ENCODE measurements around the gene AKAP1.

AKAP1 gene

GRCh38 chr17:57107498-57108101, 22.6 kb downstream of the AKAP1 start:
- no peak for DNase-seq

GRCh38 chr17:57108671-57109392, 23.8 kb downstream of the AKAP1 start:
- no peak for DNase-seq

DNA sequence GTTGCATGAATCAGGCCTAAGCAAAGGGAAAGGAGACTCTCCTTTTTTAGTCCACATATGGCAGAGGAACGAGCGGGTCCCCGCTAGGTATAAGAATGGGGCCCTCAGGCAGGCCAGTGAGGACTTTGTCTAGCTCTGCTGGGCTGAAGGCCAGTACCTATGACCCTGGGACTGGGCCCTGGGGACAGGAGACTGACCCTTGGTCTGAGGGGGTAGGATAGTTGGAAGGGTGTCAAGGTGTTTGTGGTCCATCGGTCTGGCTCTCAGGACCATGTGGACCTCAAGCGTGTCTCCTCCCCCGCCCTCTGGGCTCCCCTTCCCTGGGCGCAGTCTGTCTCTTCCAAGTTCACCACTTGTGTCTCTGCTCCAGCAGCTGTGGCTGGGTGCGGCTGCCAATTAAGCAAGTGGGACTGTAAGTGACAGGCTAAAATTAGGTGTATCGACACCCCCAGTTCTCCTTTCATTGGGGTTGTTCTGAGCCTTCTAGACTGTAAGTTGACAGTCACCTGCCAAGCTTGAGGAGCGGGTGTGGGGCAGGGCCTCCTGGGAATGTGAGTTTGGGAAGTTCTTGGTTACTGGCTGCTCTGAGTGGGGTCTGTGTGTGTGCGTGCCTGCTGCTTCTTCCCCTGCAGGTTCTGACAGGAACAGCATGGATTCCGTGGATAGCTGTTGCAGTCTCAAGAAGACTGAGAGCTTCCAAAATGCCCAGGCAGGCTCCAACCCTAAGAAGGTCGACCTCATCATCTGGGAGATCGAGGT, 24.5 kb downstream of the AKAP1 start:
- DNase-seq = no peak

DNA sequence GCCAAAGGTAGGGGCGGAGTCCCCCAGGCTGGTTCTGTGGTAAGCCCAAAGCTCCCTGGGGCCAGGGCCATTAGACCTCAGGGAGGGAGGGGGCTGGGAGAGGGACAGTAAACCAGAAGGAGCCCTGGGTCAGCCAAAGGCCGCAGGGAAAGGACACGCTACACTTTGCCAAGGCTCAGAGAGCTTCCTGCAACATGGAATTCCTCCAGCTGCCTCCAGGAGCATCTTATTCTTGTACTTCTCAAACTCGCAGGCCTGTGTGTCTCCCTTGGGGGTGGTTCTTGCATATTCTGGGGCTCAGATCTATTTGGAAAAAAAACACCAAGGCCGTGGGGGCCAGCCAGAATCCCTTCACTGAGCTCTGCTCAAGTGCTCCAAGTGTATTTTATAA, 25.1 kb downstream of the AKAP1 start:
- DNase-seq = no peak

- no peak for DNase-seq
Observed at GRCh38 chr17:57110579-57111325, 25.7 kb downstream of the AKAP1 start.

GRCh38 chr17:57111386-57111785, 26.3 kb downstream of the AKAP1 start:
- DNase-seq = no peak

DNA sequence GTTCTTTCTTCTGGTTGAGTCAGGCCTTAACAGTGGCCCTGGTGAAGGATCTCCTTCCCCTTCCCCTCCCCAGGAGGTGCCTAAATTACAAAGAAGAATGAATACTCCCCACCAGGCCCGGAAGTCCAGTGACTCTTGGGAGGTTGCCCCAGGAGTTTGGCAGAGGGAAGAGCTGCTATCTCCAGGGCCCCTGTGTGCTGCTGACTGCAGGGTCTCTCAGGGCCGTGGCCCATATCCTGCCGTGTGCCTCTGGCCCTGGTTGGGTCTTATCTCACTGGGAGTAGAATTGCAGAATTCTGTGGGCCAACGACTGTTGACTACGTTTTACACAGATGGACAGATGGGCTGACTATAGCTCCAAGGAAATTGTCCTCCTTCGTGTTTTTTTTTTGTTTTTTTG, 28.0 kb downstream of the AKAP1 start:
- no peak for DNase-seq

GRCh38 chr17:57113656-57114055, 28.6 kb downstream of the AKAP1 start:
- DNase-seq = no peak

GRCh38 chr17:57114085-57114673, 29.1 kb downstream of the AKAP1 start:
- DNase-seq = peak; percentile 53

GRCh38 chr17:57115377-57115776, 30.3 kb downstream of the AKAP1 start:
- DNase-seq = no peak

- no peak for DNase-seq
Observed at GRCh38 chr17:57115916-57116315, 30.9 kb downstream of the AKAP1 start.

DNA sequence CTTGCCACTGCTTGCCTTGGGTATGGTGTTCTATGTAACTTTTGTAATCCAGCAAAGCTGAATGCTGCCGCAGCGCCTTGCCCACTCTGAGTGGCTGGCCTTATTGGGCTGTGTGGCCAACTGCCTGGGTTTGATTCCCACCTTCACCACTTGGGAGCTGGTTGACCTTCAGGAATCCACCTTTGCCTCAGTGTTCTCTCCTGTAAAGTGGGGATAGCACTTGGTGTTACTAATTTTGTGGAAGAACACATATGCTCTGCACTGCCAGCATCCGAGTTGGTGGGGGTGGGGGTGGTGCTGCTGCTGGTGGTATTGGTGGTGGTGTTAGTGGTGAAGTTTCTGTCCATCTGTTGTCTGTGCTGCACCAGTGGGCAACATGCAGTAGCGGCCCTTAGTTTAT, 32.8 kb downstream of the AKAP1 start:
- DNase-seq = no peak

- DNase-seq = no peak
Observed at GRCh38 chr17:57120814-57121213, 35.8 kb downstream of the AKAP1 start.

DNA sequence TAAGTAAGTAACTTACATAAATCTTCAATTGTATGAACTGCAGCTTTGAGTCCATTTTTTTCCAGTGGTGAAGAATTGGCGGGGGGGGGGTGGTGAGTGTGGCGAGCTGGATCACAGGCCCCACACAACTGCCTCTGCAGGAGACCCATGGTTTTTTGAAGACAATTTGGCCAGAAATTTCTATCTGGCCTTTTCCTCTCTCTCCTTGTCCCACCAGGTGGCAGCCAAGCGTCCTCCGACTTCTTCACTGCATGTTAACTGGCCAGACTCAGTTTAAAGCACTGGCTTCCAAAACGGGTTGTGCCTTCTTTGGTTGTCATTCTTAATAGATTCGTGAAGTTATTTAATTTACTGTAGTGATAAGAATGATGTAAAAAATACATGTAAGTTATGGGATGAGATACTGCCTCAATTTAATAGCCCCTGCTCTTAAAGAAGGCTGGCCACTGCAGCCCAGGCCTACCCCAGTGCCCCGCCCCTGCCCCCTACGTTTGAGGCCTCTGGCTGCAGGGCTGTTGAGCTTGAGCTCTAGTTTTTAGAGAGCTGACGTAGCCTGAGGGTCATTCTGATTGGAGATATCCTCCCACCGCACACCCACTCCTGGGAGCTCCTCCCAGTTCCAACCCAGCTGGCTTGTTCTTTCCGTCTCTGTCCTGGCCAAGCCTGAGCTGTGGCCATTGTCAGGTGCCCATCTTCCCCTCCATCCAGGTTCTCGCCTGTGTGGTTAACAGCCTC, 36.4 kb downstream of the AKAP1 start:
- peak; percentile 49 for DNase-seq

GRCh38 chr17:57124053-57124452, 39.0 kb downstream of the AKAP1 start:
- DNase-seq = peak; percentile 66

DNA sequence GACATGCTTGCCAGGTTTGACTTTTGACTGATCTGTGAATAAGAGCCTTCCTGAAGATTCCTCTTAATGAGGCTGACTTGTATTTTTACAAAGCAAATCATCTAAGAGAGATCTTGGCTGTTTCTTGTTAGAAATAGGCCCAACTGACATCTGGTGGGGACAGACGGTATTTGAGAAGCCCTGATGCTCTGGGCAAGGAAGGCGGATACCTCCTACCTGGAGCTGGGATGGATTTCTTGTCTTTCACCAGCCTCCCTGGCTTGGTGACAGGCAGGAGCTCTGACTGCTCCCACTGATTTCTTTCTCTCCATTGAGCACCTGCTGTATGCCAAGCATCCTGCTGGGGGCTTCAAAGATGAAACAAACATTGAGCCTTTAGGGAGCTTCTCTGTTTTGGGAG, 40.4 kb downstream of the AKAP1 start:
- DNase-seq = no peak

GRCh38 chr17:57125866-57126265, 40.8 kb downstream of the AKAP1 start:
- DNase-seq = no peak

DNA sequence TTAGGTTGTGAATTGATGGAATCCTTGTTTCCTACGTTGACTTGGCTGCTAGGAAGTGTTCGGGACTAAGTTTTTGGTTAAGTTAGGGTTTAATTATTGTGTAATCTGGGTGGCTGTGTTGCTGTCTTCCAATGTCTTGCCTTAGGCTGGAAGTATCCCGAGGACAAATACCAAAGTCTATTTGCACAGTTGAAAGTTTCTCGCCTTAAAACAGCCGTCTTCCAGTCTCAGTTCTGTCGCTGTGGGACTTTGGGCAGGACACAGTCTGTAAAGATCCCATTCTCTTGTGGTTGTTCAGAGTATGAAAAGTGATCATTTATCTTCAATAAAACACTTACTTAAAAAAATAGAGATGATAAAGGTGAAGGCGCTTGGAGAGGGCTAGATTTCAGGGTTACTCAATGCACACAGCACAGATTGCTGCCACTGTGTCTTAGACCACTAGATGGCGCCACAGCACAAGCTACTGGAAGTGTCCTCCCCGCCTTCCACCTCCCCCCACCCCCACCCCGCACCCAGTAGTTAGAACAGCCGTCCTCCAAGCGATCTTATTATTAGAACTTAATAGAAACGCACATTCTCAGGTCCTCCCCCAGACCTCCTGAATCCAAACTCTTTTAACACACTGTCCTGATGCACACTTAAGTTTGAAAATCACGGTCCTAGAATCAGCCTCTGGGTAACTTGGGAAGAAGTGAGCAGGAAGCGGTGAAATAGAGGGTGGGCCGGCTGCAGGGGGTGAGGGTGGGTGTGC, 45.8 kb downstream of the AKAP1 start:
- DNase-seq = peak; percentile 80

- no peak for DNase-seq
Observed at GRCh38 chr17:57132663-57133062, 47.6 kb downstream of the AKAP1 start.

DNA sequence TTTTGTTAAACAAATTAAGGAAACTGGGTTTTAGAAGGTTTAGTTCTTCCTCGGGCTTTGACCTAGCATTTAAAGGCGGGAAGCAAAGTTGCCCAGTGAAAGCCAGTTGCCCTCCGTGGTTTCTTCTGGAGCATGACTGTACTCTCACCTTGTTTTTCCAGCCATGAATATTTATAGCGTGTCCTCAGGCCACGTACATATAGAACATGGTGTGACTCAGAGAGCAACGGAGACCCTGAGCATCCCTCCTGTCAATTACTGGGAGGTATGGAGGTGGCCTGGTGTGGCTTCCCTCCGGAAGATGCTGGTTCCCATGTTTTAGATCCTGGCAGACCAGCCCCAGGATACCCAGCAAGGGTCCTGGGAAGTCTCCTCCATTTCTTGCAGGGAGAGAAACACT, 48.4 kb downstream of the AKAP1 start:
- DNase-seq = no peak

DNA sequence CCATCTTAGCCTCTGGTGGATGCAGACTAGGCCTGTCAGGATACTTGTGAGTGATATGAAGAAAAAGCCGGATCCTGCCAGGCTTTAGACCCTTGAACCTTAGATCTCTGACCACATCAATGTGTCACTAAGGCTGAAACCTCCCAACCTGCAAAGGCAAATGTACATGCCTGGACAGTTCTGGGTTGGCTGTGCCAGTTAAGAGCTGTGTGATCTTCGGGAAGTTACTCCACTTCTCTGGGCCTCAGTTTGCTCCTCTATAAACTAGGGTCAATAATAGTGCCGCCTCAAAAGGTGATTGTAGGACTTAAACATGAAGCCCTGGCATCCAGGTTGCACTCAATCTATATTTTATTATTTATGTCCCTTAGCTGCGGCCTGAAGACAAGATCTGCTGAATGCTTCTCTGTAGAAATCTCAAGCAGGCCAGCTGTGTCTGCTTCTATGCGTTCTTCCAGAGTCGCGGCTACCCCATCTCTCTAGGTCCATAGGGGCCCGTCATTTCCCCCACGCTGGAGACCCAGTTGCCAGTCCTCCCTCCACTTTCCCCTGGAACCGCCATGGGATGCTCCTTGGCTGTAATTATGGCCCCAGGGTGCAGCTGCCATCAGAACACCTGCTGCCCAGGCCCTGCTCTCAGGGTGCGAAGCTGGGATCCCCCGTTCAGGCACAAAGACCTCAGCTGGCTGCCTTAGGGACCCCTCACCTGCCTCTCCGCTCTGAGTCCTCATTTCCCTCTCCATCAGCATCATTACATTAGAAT, 50.2 kb downstream of the AKAP1 start:
- DNase-seq = no peak

Measured in OCI-M1 (cell line).